H9 (cell line): ENCODE data around the gene DUOX1. TPM values are rescaled to one million over a fixed set of nuclear protein-coding genes. Genes with fewer than 3 reads are reported as not detected.

Experiments used
- DNase-seq: peaks from one replicate; pipeline ENCODE4 v3.0.0-alpha.2; 2017
- H2AFZ ChIP-seq: one replicate; pipeline ENCODE4 v1.6.1; 2013; ENCODE audit warnings: mild to moderate bottlenecking, low read length, control low read depth, moderate library complexity
- H2AK5ac ChIP-seq: 2 replicates; pipeline ENCODE4 v1.6.1; 2013; ENCODE audit warnings: low read length, control low read depth, mixed read lengths; ENCODE audit not compliant: insufficient read length
- H2BK120ac ChIP-seq: one replicate; pipeline ENCODE4 v1.6.1; 2013; ENCODE audit warnings: low read depth, mild to moderate bottlenecking, low read length, control low read depth, inconsistent platforms; ENCODE audit not compliant: poor library complexity, severe bottlenecking
- H2BK12ac ChIP-seq: 2 replicates; pipeline ENCODE4 v1.6.1; 2013; ENCODE audit warnings: low read length, control low read depth, mixed read lengths, low read depth; ENCODE audit not compliant: insufficient read length
- H2BK15ac ChIP-seq: 2 replicates; pipeline ENCODE4 v1.6.1; 2013; ENCODE audit warnings: low read depth, low read length, control low read depth
- H2BK20ac ChIP-seq: one replicate; pipeline ENCODE4 v1.6.1; 2013; ENCODE audit warnings: low read depth, mild to moderate bottlenecking, low read length, control low read depth, inconsistent platforms; ENCODE audit not compliant: poor library complexity, severe bottlenecking
- H2BK5ac ChIP-seq: 2 replicates; pipeline ENCODE4 v1.6.1; 2013; ENCODE audit warnings: low read length, control low read depth, mixed read lengths; ENCODE audit not compliant: insufficient read length
- H3K14ac ChIP-seq: 2 replicates; pipeline ENCODE4 v1.6.1; 2013; ENCODE audit warnings: low read length, control low read depth; ENCODE audit not compliant: insufficient read depth
- H3K18ac ChIP-seq: 2 replicates; pipeline ENCODE4 v1.6.1; 2013; ENCODE audit warnings: low read depth, mild to moderate bottlenecking, mixed read lengths, low read length, control low read depth; ENCODE audit not compliant: insufficient read length
- H3K23ac ChIP-seq: 2 replicates; pipeline ENCODE4 v1.6.1; 2013; ENCODE audit warnings: low read length, control low read depth, mixed read lengths, low read depth; ENCODE audit not compliant: insufficient read length
- H3K23me2 ChIP-seq: 2 replicates; pipeline ENCODE4 v1.6.1; 2013; ENCODE audit warnings: low read depth, mild to moderate bottlenecking, mixed read lengths, low read length, control low read depth; ENCODE audit not compliant: insufficient read length, poor library complexity, severe bottlenecking
- H3K27ac ChIP-seq: 2 replicates; pipeline ENCODE4 v1.5.1; 2013; ENCODE audit warnings: low read length, control low read depth, mixed read lengths, low read depth; ENCODE audit not compliant: insufficient read length
- H3K27me3 ChIP-seq: 2 replicates; pipeline ENCODE4 v1.6.1; 2013; ENCODE audit warnings: low read length, control low read depth, inconsistent platforms; ENCODE audit not compliant: insufficient read depth
- H3K4ac ChIP-seq: 2 replicates; pipeline ENCODE4 v1.6.1; 2013; ENCODE audit warnings: low read depth, mild to moderate bottlenecking, control low read depth, inconsistent platforms, low read length, moderate library complexity
- H3K4me1 ChIP-seq: 2 replicates; pipeline ENCODE4 v1.6.1; 2013; ENCODE audit warnings: low read length, control low read depth, inconsistent platforms; ENCODE audit not compliant: insufficient read depth
- H3K4me2 ChIP-seq: 2 replicates; pipeline ENCODE4 v1.6.1; 2013; ENCODE audit warnings: low read length, control low read depth, mixed read lengths; ENCODE audit not compliant: insufficient read length, insufficient read depth
- H3K56ac ChIP-seq: 2 replicates; pipeline ENCODE4 v1.6.1; 2013; ENCODE audit warnings: low read depth, mild to moderate bottlenecking, mixed read lengths, low read length, control low read depth; ENCODE audit not compliant: insufficient read length
- H3K79me1 ChIP-seq: 2 replicates; pipeline ENCODE4 v1.6.1; 2013; ENCODE audit warnings: low read depth, mild to moderate bottlenecking, moderate library complexity, low read length, control low read depth, inconsistent platforms; ENCODE audit not compliant: insufficient read depth, poor library complexity, severe bottlenecking
- H3K79me2 ChIP-seq: 2 replicates; pipeline ENCODE4 v1.6.1; 2013; ENCODE audit warnings: low read length, control low read depth, inconsistent platforms; ENCODE audit not compliant: insufficient read depth
- H3K9ac ChIP-seq: 2 replicates; pipeline ENCODE4 v1.6.1; 2013; ENCODE audit warnings: low read length, control low read depth, mixed read lengths; ENCODE audit not compliant: insufficient read length; ENCODE audit errors: extremely low read depth
- H3K9me3 ChIP-seq: one replicate; pipeline ENCODE4 v1.6.1; 2013; ENCODE audit warnings: low read depth, low read length, inconsistent platforms; ENCODE audit not compliant: control insufficient read depth
- H3T11ph ChIP-seq: one replicate; pipeline ENCODE4 v1.6.1; 2013; ENCODE audit warnings: mild to moderate bottlenecking, low read length, control low read depth, inconsistent platforms
- H4K20me1 ChIP-seq: one replicate; pipeline ENCODE4 v1.6.1; 2013; ENCODE audit not compliant: control insufficient read depth, insufficient read length, insufficient read depth
- H4K5ac ChIP-seq: 2 replicates; pipeline ENCODE4 v1.6.1; 2013; ENCODE audit warnings: low read depth, mild to moderate bottlenecking, mixed read lengths, low read length, control low read depth; ENCODE audit not compliant: insufficient read length
- H4K8ac ChIP-seq: replicated peaks from 2 replicates; pipeline ENCODE4 v1.6.1; 2013; ENCODE audit warnings: low read length, control low read depth, mixed read lengths, low read depth; ENCODE audit not compliant: insufficient read length
- H4K91ac ChIP-seq: 2 replicates; pipeline ENCODE4 v1.6.1; 2013; ENCODE audit warnings: low read depth, mild to moderate bottlenecking, moderate library complexity, mixed read lengths, low read length, control low read depth; ENCODE audit not compliant: insufficient read length
- H3K27ac Mint-ChIP-seq, 3 experiments: 2 replicates in 2 of 3; 3 replicates in 1 of 3; pipeline ENCODE4 v1.8.0; 2020 to 2021; ENCODE audit warnings: mixed read lengths in 3 of 3, mild to moderate bottlenecking in 1 of 3, moderate library complexity in 1 of 3
- H3K27me3 Mint-ChIP-seq: 2 replicates; pipeline ENCODE4 v1.8.0; 2021; ENCODE audit warnings: low read depth, mild to moderate bottlenecking, moderate library complexity, mixed read lengths
- H3K36me3 Mint-ChIP-seq, 3 experiments: 2 replicates in 2 of 3; 3 replicates in 1 of 3; pipeline ENCODE4 v1.8.0; 2020 to 2021; ENCODE audit warnings: low read depth in 3 of 3, mixed read lengths in 3 of 3; ENCODE audit not compliant: insufficient read depth in 1 of 3
- H3K4me1 Mint-ChIP-seq, 2 experiments: 2 replicates each; pipeline ENCODE4 v1.8.0; 2020; ENCODE audit warnings: mixed read lengths in 2 of 2
- H3K4me3 Mint-ChIP-seq, 2 experiments: 2 replicates in 1 of 2; 3 replicates in 1 of 2; pipeline ENCODE4 v1.8.0; 2020 to 2021; ENCODE audit warnings: mild to moderate bottlenecking in 2 of 2, mixed read lengths in 2 of 2, moderate library complexity in 1 of 2
- H3K9me3 Mint-ChIP-seq, 2 experiments: 2 replicates in 1 of 2; 3 replicates in 1 of 2; pipeline ENCODE4 v1.8.0; 2020; ENCODE audit warnings: mild to moderate bottlenecking in 2 of 2, mixed read lengths in 2 of 2, moderate library complexity in 1 of 2
- CTCF ChIP-seq: fragments of 200-600 bp; sonication (generic); conservative IDR thresholded peaks from 3 replicates; pipeline ENCODE4 v1.8.0; 2021; ENCODE audit warnings: antibody characterized with exemption, mild to moderate bottlenecking
- WGBS: extraction: QIAGEN DNeasy Blood & Tissue Kit; methylation state at CpG from one replicate; pipeline ENCODE4 v1.1.7; 2013; ENCODE audit warnings: missing lambda C conversion rate, low lambda C conversion rate, mixed read lengths; ENCODE audit not compliant: insufficient read length; ENCODE audit errors: extremely low coverage; 5-methylcytosine and 5-hydroxymethylcytosine counted together
- total RNA-seq: library from RNA; stranded (reverse); gene quantifications from 2 replicates; pipeline ENCODE4 v1.2.1, GENCODE V29; 2021

Gene DUOX1
- total RNA-seq, 1 experiment from 2014 or later: 2.6 TPM

DNA sequence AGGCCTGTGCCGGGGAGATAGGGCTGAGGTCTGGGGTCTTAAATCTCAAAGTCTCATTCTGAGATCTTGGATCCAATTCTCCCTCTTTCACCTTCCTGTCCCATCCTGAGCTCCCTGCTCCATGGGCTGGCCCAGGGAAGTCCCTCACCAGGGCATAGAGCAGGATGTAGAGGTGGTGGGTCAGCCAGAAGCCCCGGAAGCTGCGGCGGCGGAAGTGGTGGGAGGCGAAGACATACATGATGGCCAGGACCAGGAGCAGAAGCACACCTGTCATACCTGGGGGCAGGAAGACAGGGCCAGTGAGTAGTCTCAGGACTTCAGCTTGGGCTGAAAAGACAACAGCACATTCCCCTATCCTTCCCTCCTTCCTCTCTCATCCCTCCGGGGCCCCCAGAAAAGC is 32.3 kb upstream of the DUOX1 start:
- Histone ChIP-seq H3K23me2 (no peaks in the 10 kb centered on the region), H3K27ac (no peak overlapping the region), H3K23ac (no peak overlapping the region), H2BK20ac (no peak overlapping the region), H3K18ac (no peak overlapping the region), H3K4me2 (no peak overlapping the region), H3K9me3 (no peaks in the 10 kb centered on the region), H4K20me1 (no peaks in the 10 kb centered on the region), H3K4me1 (peaks cover 6% of the 10 kb centered on the region; the same call in 1 of the 2 replicates), H3K9ac (no peak overlapping the region), H3K4ac (no peak overlapping the region), H3K79me2 (no peaks in the 10 kb centered on the region), H4K5ac (no peak overlapping the region), H2BK120ac (no peak overlapping the region), H2BK15ac (no peak overlapping the region), H2AK5ac (no peak overlapping the region), H2BK12ac (no peak overlapping the region), H3K14ac (no peak overlapping the region; the same call in 1 of the 2 replicates), H3T11ph (no peak overlapping the region), H4K8ac (no peak overlapping the region), H3K27me3 (no peaks in the 10 kb centered on the region), H3K79me1 (no peaks in the 10 kb centered on the region), H4K91ac (no peak overlapping the region), H3K56ac (no peak overlapping the region), H2AFZ (no peak overlapping the region), H2BK5ac (no peak overlapping the region)
- peaks cover 33% of the 10 kb centered on the region for H3K27me3 Mint-ChIP-seq
- no peaks in the 10 kb centered on the region; a peak in 1 of 5 replicates for H3K9me3 Mint-ChIP-seq
- WGBS: no CpG with 5 or more reads among the region's 7 CpGs
- no peak overlapping the region for H3K27ac Mint-ChIP-seq
- H3K36me3 Mint-ChIP-seq: no peaks in the 10 kb centered on the region; a peak in 1 of 7 replicates
- DNase-seq: no peak
- peaks cover 20 to 25% of the 10 kb centered on the region in 2 experiments for H3K4me1 Mint-ChIP-seq
- TF ChIP-seq CTCF: no peak
- H3K4me3 Mint-ChIP-seq: no peak overlapping the region
